ENCODE results near the gene NRXN3.

NRXN3 gene

GRCh38 chr14:79363291-79363690 lies 1193.1 kb downstream of the NRXN3 start:
- Histone ChIP-seq H3K27me3 (replicated peaks; ENCODE audit: control insufficient read depth, insufficient read depth, low read length, poor library complexity, severe bottlenecking) (no peaks in the 10 kb centered on the region), H3K4me1 (ENCODE audit: control insufficient read depth, insufficient read depth, low read length, poor library complexity, severe bottlenecking) (no peaks in the 10 kb centered on the region), H3K36me3 (ENCODE audit: control insufficient read depth, insufficient read depth, low read length) (no peaks in the 10 kb centered on the region), H3K9me3 (ENCODE audit: control insufficient read depth, low read length) (no peaks in the 10 kb centered on the region), H3K4me3 (ENCODE audit: insufficient read depth, low read depth, low read length, poor library complexity, severe bottlenecking) (no peak overlapping the region), H3K27ac (ENCODE audit: insufficient read depth, low read length, poor library complexity, severe bottlenecking) (no peak overlapping the region)
- DNase-seq, result no peak

- Histone ChIP-seq H3K36me3 (ENCODE audit: control insufficient read depth, insufficient read depth, low read length) (no peaks in the 10 kb centered on the region), H3K27ac (ENCODE audit: insufficient read depth, low read length, poor library complexity, severe bottlenecking) (no peak overlapping the region), H3K9me3 (ENCODE audit: control insufficient read depth, low read length) (no peaks in the 10 kb centered on the region), H3K4me3 (ENCODE audit: insufficient read depth, low read depth, low read length, poor library complexity, severe bottlenecking) (no peak overlapping the region), H3K27me3 (replicated peaks; ENCODE audit: control insufficient read depth, insufficient read depth, low read length, poor library complexity, severe bottlenecking) (no peaks in the 10 kb centered on the region), H3K4me1 (ENCODE audit: control insufficient read depth, insufficient read depth, low read length, poor library complexity, severe bottlenecking) (no peaks in the 10 kb centered on the region)
- DNase-seq, result no peak
Observed at GRCh38 chr14:79369359-79370332, 1199.5 kb downstream of the NRXN3 start.

DNA sequence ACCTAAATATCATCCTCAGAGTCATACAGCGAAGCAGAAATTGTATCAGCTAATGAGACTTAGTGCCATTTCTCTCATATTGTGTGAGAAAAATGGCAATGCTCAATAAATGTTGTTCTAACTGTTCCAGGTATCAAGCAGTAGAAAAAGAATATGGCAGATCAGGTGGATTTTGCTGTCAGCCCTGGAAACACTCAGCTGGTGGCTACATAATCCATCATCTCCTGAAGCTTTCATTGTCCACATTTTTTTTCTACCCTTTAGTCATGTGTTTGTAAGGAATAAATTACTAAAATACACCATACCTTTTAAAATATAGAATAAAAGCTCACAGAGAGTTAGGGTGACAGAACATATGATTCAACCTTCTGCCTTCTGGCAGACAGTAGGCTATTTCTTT lies 1200.8 kb downstream of the NRXN3 start:
- no peaks in the 10 kb centered on the region for H3K36me3 ChIP-seq (ENCODE audit: control insufficient read depth, insufficient read depth, low read length)
- H3K4me1 ChIP-seq (ENCODE audit: control insufficient read depth, insufficient read depth, low read length, poor library complexity, severe bottlenecking), result no peaks in the 10 kb centered on the region
- no peak for DNase-seq
- no peak overlapping the region for H3K27ac ChIP-seq (ENCODE audit: insufficient read depth, low read length, poor library complexity, severe bottlenecking)
- no peak overlapping the region for H3K4me3 ChIP-seq (ENCODE audit: insufficient read depth, low read depth, low read length, poor library complexity, severe bottlenecking)
- no peaks in the 10 kb centered on the region for H3K27me3 ChIP-seq (replicated peaks; ENCODE audit: control insufficient read depth, insufficient read depth, low read length, poor library complexity, severe bottlenecking)
- no peaks in the 10 kb centered on the region for H3K9me3 ChIP-seq (ENCODE audit: control insufficient read depth, low read length)

GRCh38 chr14:79373451-79373850 lies 1203.3 kb downstream of the NRXN3 start:
- DNase-seq, result no peak
- no peaks in the 10 kb centered on the region for H3K4me1 ChIP-seq (ENCODE audit: control insufficient read depth, insufficient read depth, low read length, poor library complexity, severe bottlenecking)
- H3K4me3 ChIP-seq (ENCODE audit: insufficient read depth, low read depth, low read length, poor library complexity, severe bottlenecking), result no peak overlapping the region
- no peaks in the 10 kb centered on the region for H3K9me3 ChIP-seq (ENCODE audit: control insufficient read depth, low read length)
- H3K36me3 ChIP-seq (ENCODE audit: control insufficient read depth, insufficient read depth, low read length), result no peaks in the 10 kb centered on the region
- H3K27ac ChIP-seq (ENCODE audit: insufficient read depth, low read length, poor library complexity, severe bottlenecking), result no peak overlapping the region
- H3K27me3 ChIP-seq (replicated peaks; ENCODE audit: control insufficient read depth, insufficient read depth, low read length, poor library complexity, severe bottlenecking), result no peaks in the 10 kb centered on the region

DNA sequence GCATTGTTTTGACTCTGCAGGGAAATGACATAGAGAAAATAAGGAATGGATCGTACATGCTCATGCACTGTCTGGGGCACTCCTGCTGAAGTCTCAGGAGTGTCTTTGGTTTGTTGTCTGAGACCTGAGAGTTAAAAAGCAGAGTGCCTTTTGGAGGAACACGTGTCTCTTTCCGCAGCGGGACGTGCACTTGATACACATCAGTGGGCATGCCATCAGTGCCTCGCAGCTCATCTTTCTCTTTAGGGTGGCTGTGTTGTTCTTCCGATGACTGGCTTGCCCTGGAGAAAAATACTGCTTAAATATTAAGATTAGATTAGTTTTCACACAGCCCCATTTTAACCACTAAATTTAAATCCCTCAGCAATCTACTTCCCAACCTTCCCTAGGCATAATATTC lies 1205.2 kb downstream of the NRXN3 start:
- no peak for DNase-seq
- Histone ChIP-seq H3K4me1 (ENCODE audit: control insufficient read depth, insufficient read depth, low read length, poor library complexity, severe bottlenecking) (no peaks in the 10 kb centered on the region), H3K9me3 (ENCODE audit: control insufficient read depth, low read length) (no peaks in the 10 kb centered on the region), H3K27me3 (replicated peaks; ENCODE audit: control insufficient read depth, insufficient read depth, low read length, poor library complexity, severe bottlenecking) (no peaks in the 10 kb centered on the region), H3K27ac (ENCODE audit: insufficient read depth, low read length, poor library complexity, severe bottlenecking) (no peak overlapping the region), H3K4me3 (ENCODE audit: insufficient read depth, low read depth, low read length, poor library complexity, severe bottlenecking) (no peak overlapping the region), H3K36me3 (ENCODE audit: control insufficient read depth, insufficient read depth, low read length) (no peaks in the 10 kb centered on the region)

DNA sequence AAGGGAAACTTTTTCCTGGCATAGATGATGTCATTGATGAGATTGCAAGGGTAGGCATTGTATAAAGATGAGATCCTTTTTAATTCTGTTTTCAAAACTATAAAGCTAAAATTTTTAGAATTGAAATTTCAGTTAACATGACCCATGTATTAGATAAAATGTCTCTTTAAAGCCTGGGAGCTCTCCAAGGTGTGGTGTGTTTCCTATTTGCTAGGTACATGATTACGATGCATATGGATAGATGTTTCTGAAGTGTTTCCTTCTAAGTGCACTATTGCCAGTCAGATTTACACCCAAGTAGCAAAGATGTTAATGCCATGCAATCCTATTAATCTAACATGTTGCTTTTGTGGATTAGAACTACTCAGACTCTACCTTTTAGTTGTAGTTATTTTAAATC lies 1206.4 kb downstream of the NRXN3 start:
- Histone ChIP-seq H3K4me3 (ENCODE audit: insufficient read depth, low read depth, low read length, poor library complexity, severe bottlenecking) (no peak overlapping the region), H3K27me3 (replicated peaks; ENCODE audit: control insufficient read depth, insufficient read depth, low read length, poor library complexity, severe bottlenecking) (no peaks in the 10 kb centered on the region), H3K9me3 (ENCODE audit: control insufficient read depth, low read length) (no peaks in the 10 kb centered on the region), H3K4me1 (ENCODE audit: control insufficient read depth, insufficient read depth, low read length, poor library complexity, severe bottlenecking) (no peaks in the 10 kb centered on the region), H3K36me3 (ENCODE audit: control insufficient read depth, insufficient read depth, low read length) (no peaks in the 10 kb centered on the region), H3K27ac (ENCODE audit: insufficient read depth, low read length, poor library complexity, severe bottlenecking) (no peak overlapping the region)
- DNase-seq, result no peak

- Histone ChIP-seq H3K27ac (ENCODE audit: insufficient read depth, low read length, poor library complexity, severe bottlenecking) (no peak overlapping the region), H3K4me1 (ENCODE audit: control insufficient read depth, insufficient read depth, low read length, poor library complexity, severe bottlenecking) (no peaks in the 10 kb centered on the region), H3K9me3 (ENCODE audit: control insufficient read depth, low read length) (no peaks in the 10 kb centered on the region), H3K27me3 (replicated peaks; ENCODE audit: control insufficient read depth, insufficient read depth, low read length, poor library complexity, severe bottlenecking) (no peaks in the 10 kb centered on the region), H3K4me3 (ENCODE audit: insufficient read depth, low read depth, low read length, poor library complexity, severe bottlenecking) (no peak overlapping the region), H3K36me3 (ENCODE audit: control insufficient read depth, insufficient read depth, low read length) (no peaks in the 10 kb centered on the region)
- no peak for DNase-seq
Observed at GRCh38 chr14:79378020-79378419, 1207.8 kb downstream of the NRXN3 start.

DNA sequence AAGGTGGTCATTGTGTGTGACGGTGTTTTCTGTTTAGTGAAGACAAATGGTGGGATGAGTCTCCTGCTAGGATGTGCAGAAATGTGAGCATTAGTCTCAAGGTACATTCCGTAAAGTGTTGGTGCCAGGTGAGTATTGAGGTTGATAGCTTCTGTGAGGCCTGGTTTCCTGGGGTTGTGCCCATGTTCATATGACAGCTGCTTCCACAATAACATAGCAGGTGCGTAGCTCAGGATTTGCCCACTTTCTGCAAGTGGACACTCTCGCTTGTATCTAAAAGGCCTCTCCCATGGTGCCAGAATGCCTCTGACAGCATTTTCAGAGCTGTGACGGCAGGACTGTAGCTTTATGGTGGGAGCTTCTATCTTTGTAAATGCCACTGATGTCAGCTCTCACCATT lies 1209.1 kb downstream of the NRXN3 start:
- DNase-seq, result no peak
- no peaks in the 10 kb centered on the region for H3K9me3 ChIP-seq (ENCODE audit: control insufficient read depth, low read length)
- H3K27ac ChIP-seq (ENCODE audit: insufficient read depth, low read length, poor library complexity, severe bottlenecking), result no peak overlapping the region
- H3K27me3 ChIP-seq (replicated peaks; ENCODE audit: control insufficient read depth, insufficient read depth, low read length, poor library complexity, severe bottlenecking), result no peaks in the 10 kb centered on the region
- H3K36me3 ChIP-seq (ENCODE audit: control insufficient read depth, insufficient read depth, low read length), result no peaks in the 10 kb centered on the region
- H3K4me3 ChIP-seq (ENCODE audit: insufficient read depth, low read depth, low read length, poor library complexity, severe bottlenecking), result no peak overlapping the region
- H3K4me1 ChIP-seq (ENCODE audit: control insufficient read depth, insufficient read depth, low read length, poor library complexity, severe bottlenecking), result no peaks in the 10 kb centered on the region

DNA sequence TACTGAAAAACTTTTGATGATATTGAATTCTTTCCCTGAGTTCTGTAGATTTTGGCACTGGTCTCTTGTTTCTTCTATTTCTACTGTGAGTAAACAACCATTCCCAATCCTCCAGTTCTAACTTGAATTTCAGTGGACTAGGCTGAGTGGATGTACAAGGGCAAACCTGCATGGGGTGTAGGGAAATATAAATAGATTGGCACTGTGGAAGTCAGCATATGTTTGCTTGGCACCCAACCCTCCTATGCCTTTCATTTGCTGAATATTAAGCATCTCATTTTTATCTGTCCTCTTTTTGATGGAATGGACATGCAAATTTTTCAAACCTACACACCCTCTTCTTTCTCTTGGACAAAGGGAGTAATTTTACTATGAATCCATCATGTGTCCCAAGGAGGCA lies 1212.9 kb downstream of the NRXN3 start:
- H3K9me3 ChIP-seq (ENCODE audit: control insufficient read depth, low read length), result no peaks in the 10 kb centered on the region
- H3K4me1 ChIP-seq (ENCODE audit: control insufficient read depth, insufficient read depth, low read length, poor library complexity, severe bottlenecking), result no peaks in the 10 kb centered on the region
- H3K4me3 ChIP-seq (ENCODE audit: insufficient read depth, low read depth, low read length, poor library complexity, severe bottlenecking), result no peak overlapping the region
- no peak for DNase-seq
- H3K36me3 ChIP-seq (ENCODE audit: control insufficient read depth, insufficient read depth, low read length), result no peaks in the 10 kb centered on the region
- H3K27me3 ChIP-seq (replicated peaks; ENCODE audit: control insufficient read depth, insufficient read depth, low read length, poor library complexity, severe bottlenecking), result no peaks in the 10 kb centered on the region
- no peak overlapping the region for H3K27ac ChIP-seq (ENCODE audit: insufficient read depth, low read length, poor library complexity, severe bottlenecking)

GRCh38 chr14:79383475-79383874 lies 1213.3 kb downstream of the NRXN3 start:
- no peak overlapping the region for H3K27ac ChIP-seq (ENCODE audit: insufficient read depth, low read length, poor library complexity, severe bottlenecking)
- H3K4me3 ChIP-seq (ENCODE audit: insufficient read depth, low read depth, low read length, poor library complexity, severe bottlenecking), result no peak overlapping the region
- no peaks in the 10 kb centered on the region for H3K27me3 ChIP-seq (replicated peaks; ENCODE audit: control insufficient read depth, insufficient read depth, low read length, poor library complexity, severe bottlenecking)
- no peaks in the 10 kb centered on the region for H3K4me1 ChIP-seq (ENCODE audit: control insufficient read depth, insufficient read depth, low read length, poor library complexity, severe bottlenecking)
- DNase-seq, result no peak
- H3K9me3 ChIP-seq (ENCODE audit: control insufficient read depth, low read length), result no peaks in the 10 kb centered on the region
- H3K36me3 ChIP-seq (ENCODE audit: control insufficient read depth, insufficient read depth, low read length), result no peaks in the 10 kb centered on the region

All from effector memory CD4-positive, alpha-beta T cell (primary cell).